ENCODE data around the gene MYRIP.
"Not testable (repeated sequence)": the region's sequence is repeated elsewhere in the genome, so short reads cannot be mapped to it uniquely, and the experiment has no call there.

MYRIP gene

DNA sequence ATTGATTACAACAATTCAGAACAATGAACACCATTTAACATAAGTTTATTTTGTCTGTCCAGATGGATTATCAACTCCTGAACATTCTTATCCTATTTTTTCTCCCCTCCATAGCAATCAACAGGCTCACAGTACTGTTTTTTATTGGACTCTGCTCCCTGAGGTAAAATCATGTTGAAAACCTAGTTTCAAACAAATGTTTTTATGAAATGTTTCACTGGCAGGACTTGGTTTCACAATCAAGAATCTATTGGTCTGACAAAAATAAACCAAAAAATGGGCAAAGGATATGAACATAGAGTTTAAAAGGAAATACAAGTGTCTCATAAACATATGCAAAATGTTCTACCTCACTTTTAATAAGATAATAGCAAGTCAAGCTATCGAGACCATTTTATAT, 2.6 kb upstream of the MYRIP start:
- no peak for DNase-seq (ENCODE audit: low read depth in 3 of 3)

DNA sequence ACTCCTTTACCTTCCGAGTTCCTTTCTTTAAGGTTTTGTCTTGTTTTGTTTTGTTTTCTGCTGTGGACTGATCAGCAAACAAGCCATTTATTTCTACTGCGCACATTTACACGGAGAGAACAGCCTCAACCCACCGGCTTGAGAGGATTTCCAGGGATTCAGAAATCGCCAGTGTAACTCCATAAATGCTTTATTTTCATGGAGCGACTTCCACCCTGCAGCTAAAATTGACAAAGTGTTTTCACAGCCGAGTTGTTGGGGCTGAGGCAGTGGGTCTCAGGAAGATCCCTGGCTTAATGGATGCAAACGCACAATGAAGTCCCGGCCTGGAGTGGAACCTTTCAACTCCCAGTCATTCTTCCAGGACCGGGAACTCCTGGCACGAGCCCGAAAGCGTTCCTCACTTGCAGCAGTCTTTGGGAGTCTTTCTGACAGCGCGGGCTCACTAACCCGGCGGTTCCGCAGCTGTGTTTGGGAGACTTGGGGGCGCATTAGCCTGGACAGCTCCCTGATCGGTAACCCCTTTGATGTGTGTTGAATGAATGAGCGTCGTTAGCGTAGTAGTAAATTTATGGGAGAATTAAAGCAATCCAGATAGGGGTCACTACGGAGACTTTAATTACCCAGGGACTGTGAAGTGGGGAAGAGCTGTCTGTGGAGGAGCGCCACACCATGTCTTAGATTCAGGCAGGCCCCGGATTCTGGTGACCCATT, 785 bp upstream of the MYRIP start:
- no peak for DNase-seq (ENCODE audit: low read depth in 3 of 3)

DNA sequence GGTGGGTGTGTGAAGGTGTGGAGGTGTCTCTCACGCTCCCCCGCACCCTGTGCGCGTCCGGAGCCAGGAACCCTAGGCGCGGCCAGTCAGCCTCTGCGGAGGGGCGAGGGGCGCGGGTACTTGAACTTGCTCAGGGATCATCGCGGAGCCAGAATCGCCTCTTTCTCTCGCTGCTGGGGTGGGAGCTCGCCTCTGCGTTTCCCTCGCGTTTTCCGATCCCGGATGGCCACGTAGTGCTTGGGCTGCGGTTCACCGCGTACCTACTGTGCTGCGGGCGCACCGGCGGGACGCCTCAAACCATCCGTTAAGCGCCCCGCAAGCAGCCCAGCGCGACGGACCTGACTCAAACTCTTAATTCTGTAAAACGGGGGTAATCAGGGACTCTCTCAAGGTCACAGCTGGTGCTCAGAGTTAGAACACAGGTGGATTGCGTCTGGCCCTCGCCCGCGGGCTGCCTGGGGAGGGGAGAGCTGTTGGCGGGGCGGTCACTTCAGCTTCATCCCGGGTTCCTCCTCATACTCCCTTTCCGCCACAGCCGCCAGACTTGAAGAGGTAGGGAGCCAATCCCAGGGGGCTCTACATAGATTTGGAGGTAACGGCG, 686 bp downstream of the MYRIP start:
- no peak for DNase-seq (ENCODE audit: low read depth in 3 of 3)

DNA sequence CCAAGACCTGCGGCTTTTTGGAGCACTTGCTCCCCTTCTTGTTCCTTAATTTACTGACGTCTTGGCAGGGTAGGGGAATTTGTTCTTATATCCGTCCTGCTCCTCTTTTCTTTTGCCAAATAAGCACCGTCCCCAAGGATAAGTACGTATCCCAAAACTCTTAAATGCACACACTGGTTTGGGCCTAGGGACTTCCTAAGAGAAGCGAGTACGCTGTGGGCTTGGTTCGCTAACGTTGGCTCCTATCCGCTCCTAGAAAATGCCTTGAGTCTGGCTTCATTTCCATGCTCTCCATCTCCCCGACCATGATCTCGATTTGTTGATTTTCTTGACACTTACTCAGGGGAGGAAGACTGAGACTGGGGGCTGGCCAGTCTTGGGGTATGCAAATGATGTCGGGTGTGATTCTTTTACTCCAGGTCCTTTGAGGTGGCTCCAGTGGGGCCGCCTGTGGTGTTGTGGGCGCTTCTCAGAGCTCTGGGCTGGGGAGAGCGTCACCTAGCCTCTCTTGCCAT, 1.3 kb downstream of the MYRIP start:
- DNase-seq (ENCODE audit: low read depth in 3 of 3): no peak

DNA sequence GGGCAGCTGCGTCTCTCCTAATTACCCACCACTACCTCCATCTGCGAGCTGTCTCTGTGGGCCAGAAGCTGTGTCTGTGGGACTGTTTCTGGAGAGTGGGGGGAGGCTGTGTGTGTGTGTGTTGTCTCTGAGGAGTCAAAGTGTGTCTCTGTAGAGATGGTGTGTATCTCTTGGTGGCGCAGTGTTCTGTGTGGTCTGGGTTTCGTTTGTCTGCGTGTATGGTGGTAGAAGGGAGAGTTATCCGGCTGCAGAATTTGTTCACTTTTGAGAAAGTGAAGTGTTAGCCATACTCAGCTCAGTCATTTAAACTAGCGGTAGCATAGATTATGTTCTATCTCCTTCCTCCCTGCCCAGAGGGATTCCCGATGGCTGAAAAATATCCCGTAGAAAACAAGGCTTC, 2.2 kb downstream of the MYRIP start:
- no peak for DNase-seq (ENCODE audit: low read depth in 3 of 3)

DNA sequence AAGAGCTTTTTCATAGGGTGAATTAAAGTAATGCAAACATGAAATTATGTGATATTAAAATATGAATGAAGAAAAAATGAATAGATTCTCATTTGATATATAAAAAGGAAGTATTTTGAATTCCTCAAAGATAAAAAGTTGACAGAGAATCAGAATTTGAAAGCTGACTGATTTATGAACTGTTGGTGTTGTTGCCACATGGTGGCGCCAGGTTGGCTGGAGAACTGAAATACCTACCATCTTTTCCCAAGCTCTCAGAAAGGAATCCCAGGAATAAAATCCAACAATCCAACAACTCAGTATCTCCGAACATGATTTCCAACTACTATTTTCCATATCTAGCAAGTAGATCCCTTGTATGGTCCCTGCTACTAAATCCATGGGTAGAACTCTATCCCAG, 3.1 kb downstream of the MYRIP start:
- no peak for DNase-seq (ENCODE audit: low read depth in 3 of 3)

DNA sequence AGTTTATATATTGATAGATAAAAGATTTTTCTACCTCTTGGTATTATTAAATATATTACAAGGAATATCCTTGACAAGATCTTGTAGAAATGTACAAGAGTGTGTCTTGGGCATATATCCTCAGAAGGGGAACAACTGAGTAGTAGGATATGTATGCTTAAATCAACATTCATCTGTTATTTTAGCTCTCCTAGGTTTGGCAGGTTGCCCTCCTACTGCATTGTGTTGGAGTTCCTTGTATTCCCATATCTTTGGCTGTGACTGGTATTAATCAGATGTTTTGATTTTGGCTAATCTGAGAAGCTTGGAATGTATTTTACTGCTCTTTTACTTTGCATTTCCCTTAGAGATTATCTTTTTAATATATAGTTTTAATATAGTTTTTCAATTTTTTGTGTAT, 4.6 kb downstream of the MYRIP start:
- no peak for DNase-seq (ENCODE audit: low read depth in 3 of 3)

DNA sequence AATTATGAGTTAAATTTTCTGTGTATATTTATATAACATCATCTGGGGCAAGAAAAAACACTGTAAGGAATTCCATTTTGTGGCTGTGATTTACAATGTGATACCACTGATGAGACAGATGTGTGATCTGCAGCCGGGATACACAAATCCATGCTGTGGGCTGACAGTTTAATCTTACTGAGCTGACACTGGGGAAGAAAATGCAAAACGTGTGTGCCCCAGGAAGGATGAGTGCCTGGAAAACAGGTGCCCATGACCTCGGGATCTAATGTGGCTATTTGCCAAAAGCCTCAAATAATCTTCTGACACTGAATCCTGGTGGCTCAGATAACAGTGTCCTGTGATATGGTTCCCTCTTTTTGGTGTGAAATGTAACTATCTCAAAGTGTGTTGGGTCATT, 10.5 kb downstream of the MYRIP start:
- no peak for DNase-seq (ENCODE audit: low read depth in 3 of 3)

DNA sequence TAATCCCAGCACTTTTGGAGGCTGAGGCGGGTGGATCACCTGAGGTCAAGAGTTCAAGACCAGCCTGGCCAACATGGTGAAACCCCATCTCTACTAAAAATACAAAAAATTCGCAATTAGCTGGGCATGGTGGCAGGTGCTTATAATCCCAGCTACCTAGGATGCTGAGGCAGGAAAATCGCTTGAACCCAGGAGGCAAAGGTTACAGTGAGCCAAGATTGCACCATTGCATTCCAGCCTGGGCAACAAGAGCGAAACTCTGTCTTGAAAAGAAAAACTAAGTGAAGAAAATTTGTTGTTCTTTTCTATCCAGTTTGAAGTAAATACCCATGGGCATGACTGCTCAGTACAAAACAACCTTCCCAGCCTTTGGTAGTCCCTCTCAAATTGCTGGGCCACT, 24.4 kb downstream of the MYRIP start:
- not testable (repeated sequence) for DNase-seq (ENCODE audit: low read depth in 3 of 3)

DNA sequence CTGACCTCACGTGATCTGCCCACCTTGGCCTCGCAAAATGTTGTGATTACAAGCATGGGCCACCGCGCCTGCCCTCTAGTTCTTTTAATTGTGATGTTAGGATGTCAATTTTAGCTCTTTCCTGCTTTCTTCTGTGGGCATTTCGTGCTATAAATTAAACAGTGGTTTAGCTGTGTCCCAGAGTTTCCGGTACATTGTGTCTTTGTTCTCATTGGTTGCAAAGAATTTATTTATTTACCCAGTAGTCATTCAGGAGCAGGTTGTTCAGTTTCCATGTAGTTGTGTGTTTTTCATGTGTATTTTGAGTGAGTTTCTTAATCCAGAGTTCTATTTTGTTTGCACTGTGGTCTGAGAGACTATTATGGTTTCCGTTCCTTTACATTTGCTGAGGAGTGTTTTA, 30.1 kb downstream of the MYRIP start:
- no peak for DNase-seq (ENCODE audit: low read depth in 3 of 3)

DNA sequence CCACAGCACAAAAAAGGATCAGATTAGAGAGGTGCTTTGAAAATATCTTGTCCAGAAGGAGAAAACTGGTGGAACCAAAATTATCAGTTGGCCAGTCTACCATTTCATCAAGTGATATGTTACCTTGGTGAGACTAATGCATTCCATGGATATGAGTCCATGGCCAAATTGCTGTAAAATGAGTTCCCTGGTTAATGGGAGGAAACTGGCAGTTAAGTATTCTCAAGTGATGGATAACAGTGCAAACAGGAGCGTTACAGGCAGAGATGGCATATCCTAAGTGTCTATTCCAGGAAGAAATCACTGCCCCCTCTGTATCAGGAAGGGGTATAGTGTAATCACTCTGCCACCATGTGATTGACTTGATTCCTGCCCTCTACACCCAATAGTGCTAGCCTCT, 34.0 kb downstream of the MYRIP start:
- DNase-seq (ENCODE audit: low read depth in 3 of 3): no peak

DNA sequence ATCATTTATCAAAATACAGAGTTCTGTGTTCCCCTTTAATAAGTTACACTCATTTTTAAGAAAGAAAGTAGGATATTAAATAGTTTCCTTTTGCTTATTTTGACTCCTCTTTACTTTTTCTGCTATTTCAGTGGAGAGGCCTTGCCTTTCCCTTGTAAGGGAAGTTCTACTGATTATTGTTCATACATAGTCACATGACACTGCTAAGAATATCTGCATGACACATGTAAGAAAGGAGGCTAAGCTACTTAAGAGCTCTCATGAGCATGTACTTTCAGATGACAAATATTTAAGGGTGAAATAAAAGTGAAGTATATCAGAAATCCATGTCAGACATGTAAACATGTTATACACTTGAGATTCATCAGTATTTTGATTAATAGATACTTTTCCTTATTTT, 39.0 kb downstream of the MYRIP start:
- DNase-seq (ENCODE audit: low read depth in 3 of 3): no peak

DNA sequence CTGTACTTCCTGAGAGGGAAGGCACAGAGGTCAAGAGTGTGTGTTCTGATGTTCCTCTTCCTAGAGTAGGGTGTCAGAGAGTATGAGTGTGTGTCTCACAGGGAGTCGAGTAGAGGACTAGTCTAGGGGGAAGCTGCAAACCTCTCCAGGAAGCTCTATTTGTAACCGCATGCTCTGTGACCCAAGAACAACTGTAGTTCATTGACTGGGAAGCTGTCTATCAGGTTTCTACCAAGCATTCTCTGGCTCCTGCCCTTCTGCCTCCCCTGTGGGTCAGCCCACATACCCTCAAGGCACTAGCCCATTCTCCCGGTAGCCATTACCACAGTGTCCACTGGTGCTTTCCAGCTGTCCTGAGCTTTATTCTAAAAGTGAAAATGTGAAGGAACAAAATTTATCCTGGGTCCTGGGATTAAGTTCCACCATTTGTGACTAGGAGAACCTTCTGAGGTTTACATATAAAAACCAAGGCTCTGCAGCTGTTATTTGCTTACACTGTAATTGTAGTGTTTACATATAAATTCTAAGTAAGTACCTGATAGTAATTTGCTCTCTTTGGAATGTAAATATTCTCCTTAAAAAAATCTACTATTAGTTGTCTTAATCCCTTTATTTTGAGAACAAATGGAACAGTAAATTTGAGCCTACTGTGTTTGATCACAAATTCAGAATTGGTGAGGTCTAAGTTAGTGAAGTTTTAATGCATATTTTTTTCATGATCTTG, 40.7 kb downstream of the MYRIP start:
- no peak for DNase-seq (ENCODE audit: low read depth in 3 of 3)

DNA sequence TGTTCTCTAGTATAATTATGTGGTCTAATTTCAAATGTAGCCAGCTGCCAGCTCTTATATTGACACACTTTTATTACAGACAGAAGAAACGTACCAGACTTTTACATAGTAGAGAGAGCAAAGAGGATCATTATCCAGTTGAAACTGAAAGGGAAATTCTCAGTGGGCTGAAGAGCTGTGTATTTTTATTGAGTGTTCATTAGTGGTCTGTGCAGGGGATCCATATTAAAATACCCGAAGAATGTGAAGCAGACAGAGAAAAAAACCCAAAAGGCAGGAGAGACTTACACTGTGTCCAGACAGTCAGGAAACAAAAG, 41.3 kb downstream of the MYRIP start:
- DNase-seq (ENCODE audit: low read depth in 3 of 3): no peak

DNA sequence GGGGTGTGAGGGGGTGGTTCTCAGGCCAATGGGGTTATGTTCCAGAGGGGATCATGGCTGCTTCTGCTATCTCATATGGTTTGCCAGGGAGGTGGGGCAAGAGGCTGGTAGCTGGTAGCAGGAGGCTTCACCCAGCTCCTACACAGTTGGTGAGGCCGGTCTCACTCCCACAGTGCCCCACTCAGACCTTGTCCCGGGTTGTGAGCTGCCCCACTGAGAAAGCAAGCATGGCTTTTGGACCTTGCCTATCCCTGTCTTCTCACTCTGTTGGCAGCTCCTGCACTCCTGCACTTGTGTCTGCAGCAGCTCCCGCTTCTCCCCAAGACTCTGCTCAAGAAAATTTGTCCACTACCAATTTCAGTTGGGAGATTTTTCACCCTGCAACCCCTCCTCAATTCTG, 46.1 kb downstream of the MYRIP start:
- DNase-seq (ENCODE audit: low read depth in 3 of 3): no peak

DNA sequence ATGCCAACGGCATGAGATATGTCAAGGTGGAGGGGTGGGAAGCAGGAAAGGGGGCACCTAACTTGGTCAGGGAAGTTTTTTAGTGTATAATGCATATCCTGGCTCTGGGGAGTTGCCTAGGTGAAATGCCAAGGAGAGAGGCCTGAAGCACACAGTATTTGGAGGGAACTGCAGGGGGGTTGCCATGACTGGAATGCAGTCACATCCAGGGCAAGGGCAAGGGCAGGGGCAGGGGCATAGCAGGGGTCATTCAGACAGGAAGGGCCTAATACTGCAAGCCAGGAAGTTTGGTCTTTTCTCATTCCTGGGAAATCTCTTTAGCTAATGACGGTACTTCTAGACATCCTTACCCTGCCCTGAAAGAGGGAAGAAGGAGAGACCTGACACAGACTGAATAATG, 60.5 kb downstream of the MYRIP start:
- DNase-seq (ENCODE audit: low read depth in 3 of 3): no peak

DNA sequence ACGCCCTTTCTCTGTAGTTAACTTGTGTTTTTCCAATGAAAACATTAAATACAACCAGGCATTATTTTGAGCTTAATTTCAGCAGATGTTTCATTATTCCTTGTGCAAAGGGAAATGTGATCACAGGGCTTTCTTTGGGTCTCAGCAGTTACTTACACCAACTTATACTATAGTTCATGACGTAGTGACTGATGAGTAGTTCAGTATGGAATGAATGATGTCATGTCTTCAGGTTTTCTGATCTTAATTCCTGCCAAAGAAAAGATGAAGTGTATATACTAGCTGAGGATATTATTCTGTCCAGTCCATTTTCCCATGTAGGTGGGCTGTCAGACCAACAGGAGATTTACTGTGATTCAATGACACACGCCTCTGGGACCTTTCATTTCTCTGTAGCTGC, 61.3 kb downstream of the MYRIP start:
- no peak for DNase-seq (ENCODE audit: low read depth in 3 of 3)

DNA sequence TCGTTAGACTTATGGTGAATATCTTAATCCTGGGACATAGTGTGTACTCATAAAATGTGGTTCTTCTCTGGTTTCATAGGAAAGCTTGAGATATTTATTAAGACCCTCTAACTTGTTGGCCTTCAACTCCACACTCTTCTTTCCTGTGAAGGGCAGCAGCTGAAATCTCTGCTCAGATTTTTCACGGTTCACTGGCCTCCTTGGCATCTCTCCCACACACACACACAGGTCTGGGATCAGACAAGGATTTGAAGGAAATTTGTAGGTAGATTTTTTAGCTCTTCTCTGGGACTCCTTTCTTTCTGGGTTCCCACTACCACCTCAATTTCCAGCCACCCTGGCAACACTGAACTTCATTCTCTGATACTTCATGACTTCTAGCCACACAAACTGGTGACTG, 70.2 kb downstream of the MYRIP start:
- DNase-seq (ENCODE audit: low read depth in 3 of 3): no peak

DNA sequence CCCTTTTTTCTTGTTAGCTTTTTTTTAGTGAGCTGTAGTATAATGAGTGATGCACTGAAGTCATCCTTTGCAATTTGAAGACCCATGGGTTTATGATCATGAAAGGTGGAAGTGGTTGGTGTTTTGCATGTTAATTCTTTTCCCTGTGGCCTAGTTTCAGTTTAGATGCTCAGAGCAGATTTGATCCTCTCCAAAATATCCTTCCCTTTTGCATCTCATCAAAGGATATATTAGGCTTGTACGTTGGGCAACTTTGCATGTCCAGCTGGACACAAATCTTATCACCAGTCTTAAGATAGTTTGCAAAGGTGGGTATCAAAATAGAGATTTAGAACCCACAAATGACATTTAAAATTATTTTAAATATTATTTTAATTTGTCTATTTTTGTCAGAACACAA, 72.7 kb downstream of the MYRIP start:
- DNase-seq (ENCODE audit: low read depth in 3 of 3): no peak

DNA sequence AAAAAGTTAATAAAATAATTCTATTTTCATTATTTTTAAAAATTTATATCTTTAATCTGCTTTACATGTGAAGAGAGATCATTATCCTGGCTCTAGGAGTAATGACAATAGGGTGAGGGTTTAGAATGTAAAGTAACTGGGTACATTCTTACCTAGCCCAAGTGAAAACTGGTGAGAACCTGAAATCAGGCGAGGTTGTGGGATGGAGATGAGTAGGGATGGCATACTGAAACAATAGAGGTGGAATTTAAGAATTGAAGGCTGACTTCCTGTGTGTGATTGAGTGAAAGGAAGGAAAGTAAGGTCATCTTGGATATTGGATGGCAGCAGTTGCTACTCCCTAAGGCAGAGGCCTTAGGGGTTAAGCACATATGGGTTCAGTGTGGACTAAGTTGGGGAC, 82.7 kb downstream of the MYRIP start:
- no peak for DNase-seq (ENCODE audit: low read depth in 3 of 3)

DNA sequence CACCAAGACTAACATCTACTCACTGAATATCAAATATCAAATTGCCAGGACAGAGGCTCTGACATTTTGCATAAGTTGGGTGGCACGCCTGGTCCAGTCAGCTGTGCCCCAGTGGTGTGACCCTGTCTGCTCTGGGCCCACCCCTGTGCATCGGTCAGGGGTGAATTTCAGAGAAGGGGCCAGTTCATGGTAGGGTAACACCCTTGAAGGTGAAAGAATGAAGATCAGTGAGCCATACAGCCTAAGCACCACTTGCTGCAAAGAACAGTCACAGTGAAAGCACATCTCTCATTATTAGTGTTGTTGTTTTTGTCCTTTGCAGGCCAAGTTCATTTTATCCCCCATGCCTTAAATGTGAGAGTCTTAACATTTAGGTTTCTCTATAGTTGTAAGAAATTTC, 86.8 kb downstream of the MYRIP start:
- no peak for DNase-seq (ENCODE audit: low read depth in 3 of 3)

DNA sequence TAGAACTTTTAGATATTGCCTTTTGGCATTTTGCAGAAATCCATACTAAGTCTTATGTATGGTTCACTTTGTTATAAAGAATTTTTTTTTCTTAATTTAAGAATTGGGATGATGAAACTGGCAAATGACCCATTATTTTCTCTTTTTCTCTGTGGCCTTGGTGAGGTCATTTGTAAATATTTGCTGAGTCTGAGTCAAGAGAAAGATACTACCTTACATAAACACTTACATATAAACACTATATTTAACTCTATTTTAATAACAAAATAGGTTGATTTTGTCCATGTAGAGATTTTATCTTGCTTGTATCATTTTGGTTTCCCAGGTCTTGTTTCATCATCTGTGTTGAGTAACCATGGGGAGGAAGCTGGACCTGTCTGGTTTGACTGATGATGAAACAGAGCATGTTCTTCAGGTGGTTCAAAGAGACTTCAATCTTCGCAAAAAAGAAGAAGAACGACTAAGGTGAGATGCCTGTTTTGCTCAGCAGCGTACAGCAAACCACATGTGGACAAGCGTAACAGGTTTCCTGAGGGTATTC, 91.1 kb downstream of the MYRIP start:
- no peak for DNase-seq (ENCODE audit: low read depth in 3 of 3)

DNA sequence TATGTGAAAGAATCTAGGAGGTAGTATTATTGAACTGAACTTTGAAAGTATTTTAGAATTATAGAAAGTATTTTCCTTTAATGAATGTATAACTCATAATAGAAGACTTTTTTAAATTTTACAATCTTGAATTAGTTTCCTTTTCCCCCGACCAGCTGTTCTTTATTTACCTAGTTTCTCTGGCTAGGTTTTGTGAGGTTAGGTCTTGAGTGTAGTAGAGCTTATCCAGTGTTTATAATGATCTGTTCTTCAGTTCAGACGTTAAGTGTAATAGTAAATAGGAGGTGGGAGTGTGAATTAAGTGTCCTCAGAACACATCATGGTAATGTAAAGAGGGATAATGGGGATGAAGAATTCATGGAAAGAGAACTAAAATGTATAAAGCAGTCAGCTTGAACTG, 93.8 kb downstream of the MYRIP start:
- DNase-seq (ENCODE audit: low read depth in 3 of 3): no peak
